GM18520 (cell line): ENCODE results near the gene TCF12.
"Not testable (repeated sequence)": the region's sequence is repeated elsewhere in the genome, so short reads cannot be mapped to it uniquely, and the experiment has no call there.

Experiments used
- ATAC-seq: cut with Tn5 transposase; IDR thresholded peaks from one replicate; pipeline ENCODE4 v1.9.1; 2021; ENCODE audit not compliant: unreplicated experiment

The TCF12 gene

DNA sequence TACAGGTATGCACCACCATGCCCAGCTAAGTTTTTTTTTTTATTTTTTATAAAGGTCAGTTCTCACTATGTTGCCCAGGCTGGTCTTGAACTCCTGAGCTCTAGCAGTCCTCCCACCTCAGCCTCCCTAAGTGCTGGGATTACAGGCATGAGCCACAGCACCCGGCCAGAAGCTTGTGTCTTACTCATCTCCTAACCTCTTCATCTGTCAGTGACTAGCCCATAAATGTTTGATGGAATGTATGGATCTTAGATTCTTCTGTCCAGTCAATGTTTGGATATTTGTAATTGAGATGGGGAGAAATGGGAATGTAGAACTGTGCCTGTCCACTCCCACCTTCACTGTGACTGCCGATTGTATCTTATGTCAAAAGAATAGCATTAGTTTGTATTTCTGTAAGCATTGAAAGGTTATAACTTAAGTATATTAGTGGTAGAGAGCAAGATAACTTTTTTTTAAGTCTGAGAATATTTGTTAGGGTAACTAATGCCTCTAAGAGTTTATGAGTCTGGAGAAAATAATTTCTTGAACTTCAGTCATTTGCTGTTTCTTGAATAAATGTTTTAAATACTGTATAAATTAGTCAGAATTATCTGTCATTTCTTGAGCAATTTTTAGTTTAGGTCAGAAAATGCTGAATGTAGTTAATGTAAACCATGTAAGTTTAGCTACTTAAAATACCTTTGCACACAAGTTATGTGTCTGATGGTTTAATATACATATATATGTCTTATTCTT lies 242.5 kb downstream of the TCF12 start:
- no peak for ATAC-seq

GRCh38 chr15:57164251-57164650 lies 245.8 kb downstream of the TCF12 start:
- not testable (repeated sequence) for ATAC-seq

DNA sequence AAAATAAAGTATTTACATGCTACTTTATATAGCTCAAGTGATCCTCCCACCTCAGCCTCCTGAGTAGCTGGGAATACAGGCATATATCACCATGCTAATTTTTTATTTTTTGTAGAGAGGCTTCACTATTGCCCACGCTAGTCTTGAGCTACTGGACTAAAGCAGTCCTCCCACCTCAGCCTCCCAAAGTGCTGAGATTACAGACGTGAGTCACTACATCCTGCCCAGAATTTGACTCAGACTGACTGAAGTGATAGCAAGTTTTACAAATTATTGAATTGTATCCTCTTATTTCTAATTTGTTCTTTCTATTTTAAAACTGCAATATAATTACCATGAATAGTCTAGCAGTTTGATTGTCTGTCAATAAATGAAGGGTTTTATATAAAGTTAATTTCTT lies 247.5 kb downstream of the TCF12 start:
- ATAC-seq: no peak

- ATAC-seq: no peak
These were observed 249.5 kb downstream of the TCF12 start for GRCh38 chr15:57167821-57168395.

GRCh38 chr15:57169643-57170042 lies 251.2 kb downstream of the TCF12 start:
- no peak for ATAC-seq

DNA sequence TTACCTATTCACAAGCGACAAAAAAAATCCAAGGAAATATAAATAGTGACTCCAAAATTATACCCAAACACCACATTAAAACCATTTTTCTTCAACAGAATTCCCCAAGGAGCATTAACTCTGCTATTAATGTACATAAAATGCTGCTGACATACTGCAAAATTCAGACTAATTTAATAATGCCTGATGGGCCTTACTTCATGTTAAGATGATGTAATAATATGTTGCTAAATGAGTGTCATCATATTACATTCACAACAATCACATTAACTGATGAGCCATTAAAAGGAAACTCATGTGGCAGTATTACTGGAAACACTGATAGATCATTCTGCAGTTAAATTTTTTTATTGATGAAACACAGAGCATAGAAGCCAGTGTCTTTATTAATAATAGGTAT lies 253.0 kb downstream of the TCF12 start:
- ATAC-seq: no peak

GRCh38 chr15:57172925-57173324 lies 254.5 kb downstream of the TCF12 start:
- no peak for ATAC-seq

GRCh38 chr15:57183041-57183440 lies 264.6 kb downstream of the TCF12 start:
- no peak for ATAC-seq

DNA sequence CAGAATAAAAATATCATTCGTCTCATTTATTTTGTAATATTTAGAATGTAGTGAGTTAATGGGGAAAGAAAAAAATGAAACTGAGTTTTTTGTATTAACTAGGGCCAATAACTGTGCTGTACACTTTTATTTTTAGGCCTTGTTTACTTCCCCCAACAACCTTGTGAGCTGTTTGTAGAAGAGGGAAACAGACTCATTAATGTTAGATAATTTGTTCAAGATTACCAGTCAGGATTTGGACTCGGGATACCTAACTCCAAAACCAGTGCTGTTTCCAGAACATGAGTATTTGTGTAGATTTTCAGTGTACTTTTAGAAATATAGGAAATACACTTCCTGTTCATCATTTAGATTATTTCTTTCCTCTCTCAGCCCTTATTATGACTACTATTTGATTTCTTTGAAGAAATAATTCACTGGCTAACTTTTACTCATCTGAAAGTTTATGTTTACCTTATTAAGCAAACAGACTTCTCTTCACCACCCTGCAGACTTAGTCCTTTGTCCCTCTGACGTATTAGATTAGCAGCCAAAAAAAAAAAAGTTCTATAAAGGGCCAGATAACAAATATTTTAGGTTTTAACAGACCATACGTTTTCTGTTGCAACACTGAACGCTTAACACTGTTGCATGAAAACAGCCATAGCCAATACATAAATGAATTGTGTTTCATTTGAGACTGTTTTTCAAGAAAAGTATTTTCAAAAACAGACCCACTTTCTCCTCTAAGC lies 265.3 kb downstream of the TCF12 start:
- no peak for ATAC-seq

GRCh38 chr15:57184502-57184901 lies 266.1 kb downstream of the TCF12 start:
- ATAC-seq: no peak

DNA sequence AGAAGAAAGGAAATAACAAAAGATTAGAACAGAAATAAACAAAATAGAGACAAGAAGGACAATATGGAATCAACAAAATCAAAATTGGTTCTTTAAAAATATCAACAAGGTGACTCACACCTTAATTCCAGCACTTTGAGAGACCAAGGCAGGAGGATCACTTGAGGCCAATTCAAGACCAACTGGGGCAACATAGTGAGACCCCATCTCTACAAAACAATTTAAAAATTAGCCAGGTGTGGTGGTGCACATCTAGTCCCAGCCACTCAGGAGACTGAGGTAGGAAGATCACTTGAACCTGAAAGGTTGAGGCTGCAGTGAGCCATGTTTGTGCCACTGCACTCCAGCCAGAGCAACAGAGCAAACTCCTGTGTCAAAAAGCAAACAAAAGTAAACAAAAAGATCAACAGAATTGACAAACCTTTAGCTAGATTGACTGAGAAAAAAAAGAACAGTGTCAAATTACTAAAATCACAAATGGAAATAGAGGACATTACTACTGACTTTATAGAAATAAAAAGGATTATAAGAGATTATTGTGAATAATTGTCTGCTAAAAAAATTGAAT lies 267.1 kb downstream of the TCF12 start:
- ATAC-seq: no peak

DNA sequence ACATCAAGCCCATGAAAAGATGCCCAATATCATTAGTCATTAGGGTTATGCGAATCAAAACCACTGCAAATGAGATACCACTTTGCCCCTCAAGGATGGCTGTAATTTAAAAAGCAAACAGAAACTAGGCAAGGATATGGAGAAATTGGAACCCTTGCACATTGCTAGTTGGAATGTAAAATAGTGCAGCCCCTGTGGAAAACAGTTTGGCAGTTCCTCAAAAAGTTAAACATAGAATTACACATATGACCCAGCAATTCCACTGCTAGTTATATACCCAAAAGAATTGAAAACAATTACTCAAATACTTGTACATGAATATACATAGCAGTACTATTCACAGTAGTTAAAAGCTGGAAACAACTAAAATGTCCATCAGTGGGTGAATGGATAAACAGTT lies 271.0 kb downstream of the TCF12 start:
- ATAC-seq: no peak

GRCh38 chr15:57190208-57190607 lies 271.8 kb downstream of the TCF12 start:
- no peak for ATAC-seq

DNA sequence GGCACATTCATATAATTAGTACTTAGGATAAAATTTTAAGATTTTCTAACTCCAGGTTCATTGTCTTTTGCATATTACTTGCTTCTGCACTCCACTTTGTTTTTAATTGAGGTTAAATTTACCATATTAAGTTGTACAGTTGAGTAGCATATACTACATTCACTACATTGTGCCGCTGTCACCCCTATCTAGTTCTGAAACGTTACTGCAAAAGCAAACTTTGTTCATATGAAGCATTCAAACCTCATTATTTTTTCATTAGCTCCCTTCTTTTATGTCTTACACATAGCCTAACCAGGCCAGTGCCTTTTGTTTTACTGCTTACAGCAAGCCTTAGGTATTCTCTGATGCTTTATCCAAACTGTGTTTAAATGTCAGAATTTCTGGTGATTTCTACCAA lies 274.7 kb downstream of the TCF12 start:
- ATAC-seq: no peak

DNA sequence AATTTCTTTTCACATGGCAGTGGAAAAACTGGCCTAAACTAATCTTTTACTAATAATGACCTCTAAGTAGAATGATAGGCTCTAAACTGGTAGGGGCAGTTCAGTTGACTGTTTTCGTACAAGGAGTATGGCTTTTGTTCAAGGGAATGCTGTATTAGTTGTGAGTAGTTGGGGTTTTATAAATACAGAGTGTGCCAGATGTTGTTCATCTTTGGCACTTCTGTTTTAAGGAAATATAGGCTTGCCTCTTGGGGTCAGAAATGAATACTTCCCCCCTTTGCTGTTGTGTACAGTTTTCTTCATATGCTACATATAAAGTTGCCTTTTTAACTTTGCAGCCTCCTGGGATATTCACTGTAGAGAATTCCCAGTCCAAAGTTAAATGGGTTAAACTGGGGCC lies 276.9 kb downstream of the TCF12 start:
- no peak for ATAC-seq

- no peak for ATAC-seq
These were observed 278.4 kb downstream of the TCF12 start for GRCh38 chr15:57196865-57197264.

DNA sequence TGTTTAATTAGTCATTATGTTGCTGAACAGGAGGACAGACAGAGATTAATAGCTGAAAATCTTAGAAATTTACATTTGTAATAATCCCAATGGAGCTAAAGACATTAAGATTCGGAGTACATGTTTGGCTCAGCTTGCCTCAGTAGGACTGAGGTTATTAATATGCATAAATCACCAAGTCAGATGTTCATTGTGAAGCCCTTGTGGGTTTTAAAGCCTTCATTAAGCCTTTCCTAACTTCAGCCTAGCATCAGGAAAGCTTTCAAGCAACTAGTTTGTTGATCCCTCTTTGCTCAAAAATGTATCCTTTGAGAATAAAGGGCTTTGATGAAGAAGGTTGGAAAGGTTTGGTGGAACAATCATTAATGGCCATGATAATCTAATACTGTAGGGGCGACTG lies 279.7 kb downstream of the TCF12 start:
- no peak for ATAC-seq

GRCh38 chr15:57198654-57199291 lies 280.3 kb downstream of the TCF12 start:
- ATAC-seq: no peak

DNA sequence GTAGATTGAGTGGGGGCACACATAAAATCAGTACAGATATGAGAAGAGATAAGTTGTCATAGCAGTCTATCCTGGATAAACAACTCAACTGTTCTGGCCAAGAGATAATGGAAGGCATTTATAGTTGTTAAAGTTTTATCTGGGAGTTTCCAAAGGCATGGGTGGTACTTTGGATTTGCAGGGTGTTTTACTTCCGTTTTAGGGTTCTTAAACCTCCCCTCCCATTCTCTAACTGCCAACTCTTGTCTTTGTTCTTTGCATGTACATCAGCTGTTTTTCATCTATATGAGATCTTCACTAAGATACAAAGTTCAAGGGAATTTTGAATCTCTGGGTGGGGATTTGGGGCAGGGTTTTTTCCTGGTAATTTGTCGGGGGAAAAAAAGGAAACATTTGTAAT lies 283.1 kb downstream of the TCF12 start:
- no peak for ATAC-seq

- ATAC-seq: no peak
These were observed 285.5 kb downstream of the TCF12 start for GRCh38 chr15:57203906-57204305.

- ATAC-seq: no peak
These were observed 286.8 kb downstream of the TCF12 start for GRCh38 chr15:57205027-57205855.
